NT2/D1 (cell line): ENCODE measurements around the gene STPG4.

Source experiments
- DNase-seq: peaks from one replicate; pipeline ENCODE4 v3.0.0-alpha.2; 2011; ENCODE audit warnings: low read depth, low spot score
- H3K27me3 ChIP-seq: 2 replicates; pipeline ENCODE4 v1.6.0; 2011; ENCODE audit warnings: mild to moderate bottlenecking; ENCODE audit not compliant: insufficient read length, insufficient read depth
- H3K36me3 ChIP-seq: 2 replicates; pipeline ENCODE4 v1.6.1; 2011; ENCODE audit warnings: mild to moderate bottlenecking, low read length, mixed read lengths; ENCODE audit not compliant: insufficient read depth, insufficient read length
- H3K4me1 ChIP-seq: 2 replicates; pipeline ENCODE4 v1.5.1; 2011; ENCODE audit not compliant: insufficient read depth, insufficient read length
- H3K4me3 ChIP-seq: 2 replicates; pipeline ENCODE4 v1.5.1; 2011; ENCODE audit warnings: low read depth; ENCODE audit not compliant: insufficient read length
- H3K9ac ChIP-seq: 2 replicates; pipeline ENCODE4 v1.6.0; 2011; ENCODE audit warnings: low read depth; ENCODE audit not compliant: insufficient read length
- H3K9me3 ChIP-seq: 2 replicates; pipeline ENCODE4 v1.5.1; 2011; ENCODE audit warnings: mild to moderate bottlenecking, low read length; ENCODE audit not compliant: insufficient read depth
- SUZ12 ChIP-seq: IDR thresholded peaks from 2 replicates; pipeline ENCODE4 v1.6.1; 2011; ENCODE audit not compliant: insufficient read length, insufficient read depth; ENCODE audit errors: extremely low read depth
- YY1 ChIP-seq: IDR thresholded peaks from 2 replicates; pipeline ENCODE4 v1.6.1; 2011; ENCODE audit not compliant: insufficient read length, insufficient read depth
- ZNF274 ChIP-seq: IDR thresholded peaks from 2 replicates; pipeline ENCODE4 v1.6.1; 2011; ENCODE audit warnings: mild to moderate bottlenecking, low read depth, low read length

STPG4 gene

GRCh38 chr2:47051562-47051961 is 103.5 kb downstream of the STPG4 start:
- H3K36me3 ChIP-seq = peaks cover 65% of the 10 kb centered on the region
- no peak overlapping the region for H3K9ac ChIP-seq

GRCh38 chr2:47050762-47051161 is 104.3 kb downstream of the STPG4 start:
- TF ChIP-seq YY1 = no peak
- TF ChIP-seq SUZ12 = no peak
- no peak for TF ChIP-seq ZNF274
- no peak overlapping the region for H3K9ac ChIP-seq
- peaks cover 6% of the 10 kb centered on the region for H3K4me1 ChIP-seq
- no peak for DNase-seq
- H3K27me3 ChIP-seq = no peaks in the 10 kb centered on the region
- H3K9me3 ChIP-seq = no peaks in the 10 kb centered on the region
- H3K4me3 ChIP-seq = no peak overlapping the region
- H3K36me3 ChIP-seq = peaks cover 73% of the 10 kb centered on the region

More at GRCh38 chr2:47051562-47051961, 103.5 kb downstream of the STPG4 start:
- DNase-seq = no peak
- Histone ChIP-seq H3K27me3 (no peaks in the 10 kb centered on the region), H3K4me3 (no peak overlapping the region), H3K9me3 (no peaks in the 10 kb centered on the region), H3K4me1 (peaks cover 9% of the 10 kb centered on the region)
- no peak for TF ChIP-seq ZNF274
- no peak for TF ChIP-seq SUZ12
- TF ChIP-seq YY1 = no peak

GRCh38 chr2:47050021-47050760 is 104.9 kb downstream of the STPG4 start:
- TF ChIP-seq ZNF274 (no peak), YY1 (no peak), SUZ12 (no peak)
- Histone ChIP-seq H3K4me3 (no peak overlapping the region), H3K4me1 (peaks cover 4% of the 10 kb centered on the region), H3K27me3 (no peaks in the 10 kb centered on the region), H3K9me3 (no peaks in the 10 kb centered on the region), H3K36me3 (peaks cover 74% of the 10 kb centered on the region), H3K9ac (peak overlapping the region; percentile 8)
- no peak for DNase-seq

GRCh38 chr2:47049502-47049901 is 105.6 kb downstream of the STPG4 start:
- no peak for DNase-seq
- TF ChIP-seq ZNF274 = no peak
- TF ChIP-seq SUZ12 = no peak
- no peak overlapping the region for H3K4me3 ChIP-seq
- H3K9ac ChIP-seq = no peak overlapping the region
- no peaks in the 10 kb centered on the region for H3K27me3 ChIP-seq
- H3K9me3 ChIP-seq = no peaks in the 10 kb centered on the region
- H3K36me3 ChIP-seq = peaks cover 74% of the 10 kb centered on the region
- peaks cover 7% of the 10 kb centered on the region for H3K4me1 ChIP-seq

GRCh38 chr2:47048801-47049480 is 106.2 kb downstream of the STPG4 start:
- Histone ChIP-seq H3K4me3 (no peak overlapping the region), H3K9ac (no peak overlapping the region), H3K36me3 (peaks cover 69% of the 10 kb centered on the region), H3K4me1 (peaks cover 7% of the 10 kb centered on the region), H3K9me3 (no peaks in the 10 kb centered on the region), H3K27me3 (no peaks in the 10 kb centered on the region)
- no peak for DNase-seq
- no peak for TF ChIP-seq SUZ12
- no peak for TF ChIP-seq ZNF274

- H3K9me3 ChIP-seq = no peaks in the 10 kb centered on the region
- TF ChIP-seq ZNF274 (no peak), YY1 (no peak), SUZ12 (no peak)
- peaks cover 51% of the 10 kb centered on the region for H3K36me3 ChIP-seq
- no peaks in the 10 kb centered on the region for H3K27me3 ChIP-seq
- H3K4me3 ChIP-seq = no peak overlapping the region
- no peak for DNase-seq
- peaks cover 15% of the 10 kb centered on the region for H3K4me1 ChIP-seq
- H3K9ac ChIP-seq = no peak overlapping the region
Measured at GRCh38 chr2:47046271-47046670, 108.8 kb downstream of the STPG4 start.

- Histone ChIP-seq H3K9ac (no peak overlapping the region), H3K4me1 (peaks cover 16% of the 10 kb centered on the region)
Measured at GRCh38 chr2:47043891-47044239, 111.2 kb downstream of the STPG4 start.

More at GRCh38 chr2:47043891-47044239, 111.2 kb downstream of the STPG4 start:
- DNase-seq = no peak
- Histone ChIP-seq H3K4me3 (no peak overlapping the region), H3K36me3 (peaks cover 41% of the 10 kb centered on the region), H3K27me3 (no peaks in the 10 kb centered on the region), H3K9me3 (no peaks in the 10 kb centered on the region)
- TF ChIP-seq YY1 (no peak), ZNF274 (no peak), SUZ12 (no peak)
